Ecto neural progenitor cell (in vitro differentiated cells): Measurements from ENCODE around the gene MAJIN.
A peak's percentile ranks its signal among the peaks of the same experiment; 100 is the strongest.

Experiments
- DNase-seq: peaks from one replicate; pipeline ENCODE4 v3.0.0-alpha.2; 2018; ENCODE audit warnings: low spot score

Gene MAJIN

GRCh38 chr11:64932324-64932723, 39.6 kb downstream of the MAJIN start:
- no peak for DNase-seq

GRCh38 chr11:64931290-64931689, 40.6 kb downstream of the MAJIN start:
- DNase-seq: no peak

GRCh38 chr11:64930340-64930739, 41.6 kb downstream of the MAJIN start:
- no peak for DNase-seq

GRCh38 chr11:64929625-64930024, 42.3 kb downstream of the MAJIN start:
- DNase-seq: no peak

- no peak for DNase-seq
Observed at GRCh38 chr11:64928957-64929356, 43.0 kb downstream of the MAJIN start.

- no peak for DNase-seq
Observed at GRCh38 chr11:64926689-64927088, 45.2 kb downstream of the MAJIN start.

GRCh38 chr11:64925536-64926436, 46.1 kb downstream of the MAJIN start:
- no peak for DNase-seq

- DNase-seq: no peak
Observed at GRCh38 chr11:64924910-64925284, 47.0 kb downstream of the MAJIN start.

GRCh38 chr11:64923944-64924909, 47.7 kb downstream of the MAJIN start, which contains the start of gene PPP2R5B:
Gene PPP2R5B (plus strand): TSS chr11:64924689. CDS start chr11:64925735, 1,046 bp downstream.
- DNase-seq: peak; percentile 88

GRCh38 chr11:64923151-64923661, 48.7 kb downstream of the MAJIN start:
- DNase-seq: no peak

- DNase-seq: no peak
Observed at GRCh38 chr11:64921384-64921783, 50.5 kb downstream of the MAJIN start.

GRCh38 chr11:64920124-64920523, 51.8 kb downstream of the MAJIN start:
- DNase-seq: no peak

- DNase-seq: no peak
Observed at GRCh38 chr11:64919627-64920026, 52.3 kb downstream of the MAJIN start.

- DNase-seq: no peak
Observed at GRCh38 chr11:64918017-64918416, 53.9 kb downstream of the MAJIN start.

- DNase-seq: no peak
Observed at GRCh38 chr11:64917663-64917995, 54.3 kb downstream of the MAJIN start.

- peak; percentile 99 for DNase-seq
Observed at GRCh38 chr11:64916775-64917662, 54.9 kb downstream of the MAJIN start, which contains the start of gene ATG2A. Gene ATG2A (minus strand): TSS chr11:64917209. CDS start chr11:64917135, 74 bp downstream.

- DNase-seq: peak; percentile 63
Observed at GRCh38 chr11:64916040-64916774, 55.7 kb downstream of the MAJIN start.

GRCh38 chr11:64915376-64915887, 56.5 kb downstream of the MAJIN start:
- no peak for DNase-seq

- no peak for DNase-seq
Observed at GRCh38 chr11:64914123-64914522, 57.8 kb downstream of the MAJIN start.

GRCh38 chr11:64913171-64913727, 58.7 kb downstream of the MAJIN start:
- DNase-seq: no peak
